ENCODE data around the gene FRAS1. TPM values are rescaled to one million over a fixed set of nuclear protein-coding genes. Genes with fewer than 3 reads are reported as not detected.
"Not testable (repeated sequence)": the region's sequence is repeated elsewhere in the genome, so short reads cannot be mapped to it uniquely, and the experiment has no call there.

FRAS1 gene
- total RNA-seq, 8 experiments from 2014 or later: 0.59 to 28.6 (median 5.4) TPM

DNA sequence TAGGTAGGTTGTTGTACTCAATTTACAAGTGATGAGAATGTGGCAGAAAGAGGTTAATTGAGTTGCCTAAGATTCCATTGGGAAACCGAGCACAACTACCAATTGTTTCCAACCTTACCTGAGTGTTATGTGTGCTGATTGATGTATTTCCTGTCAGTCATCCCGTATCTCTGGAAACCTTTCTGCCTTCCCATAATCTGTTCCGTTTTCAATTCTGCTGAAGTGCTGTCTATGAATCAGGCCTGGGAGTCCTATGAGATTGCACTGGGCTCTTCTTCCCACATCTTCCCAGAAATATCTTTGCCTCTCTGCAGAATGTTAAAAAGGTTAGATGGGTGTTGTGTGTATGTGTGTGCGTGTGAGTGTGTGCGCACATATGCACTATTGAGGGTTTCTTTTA lies 264.9 kb downstream of the FRAS1 start:
- no peak for ATAC-seq (replicated peaks in 6 of 8)
- in situ Hi-C loops (cut with MboI; ENCODE audit: low pct_unique_long_range_greater_than_20kb in 2 of 9, low sequenced_read_pairs in 9 of 9, unreplicated experiment in 9 of 9): no loop called here
- H3K27ac ChIP-seq: no peak overlapping the region
- no peaks in the 10 kb centered on the region for H3K4me1 ChIP-seq (replicated peaks in 1 of 2)
- no peak overlapping the region for H3K4me3 ChIP-seq
- WGBS, 10 experiments: 75 to 100% (median 97%) methylated on average over 1 to 5 of the region's 5 CpGs; no CpG with 5 or more reads in 4 of the 10 experiments

- H3K4me3 ChIP-seq: no peak overlapping the region
- no peaks in the 10 kb centered on the region for H3K4me1 ChIP-seq (replicated peaks in 1 of 2)
- ATAC-seq (replicated peaks in 6 of 8): peak in 1 of 8 experiments; percentile 45
- no peak overlapping the region for H3K27ac ChIP-seq
- in situ Hi-C loops (cut with MboI; ENCODE audit: low pct_unique_long_range_greater_than_20kb in 2 of 9, low sequenced_read_pairs in 9 of 9, unreplicated experiment in 9 of 9): no loop called here
- 54 to 100% (median 72%) methylated on average over 2 to 3 of the region's 3 CpGs; no CpG with 5 or more reads in 1 of the 10 experiments for WGBS, 10 experiments
These were observed 266.3 kb downstream of the FRAS1 start for GRCh38 chr4:78323439-78323838.

- 57 to 100% (median 100%) methylated on average over 1 of the region's 1 CpG; no CpG with 5 or more reads in 2 of the 10 experiments for WGBS, 10 experiments
- no peak overlapping the region for H3K27ac ChIP-seq
- no peaks in the 10 kb centered on the region for H3K4me1 ChIP-seq (replicated peaks in 1 of 2)
- ATAC-seq (replicated peaks in 6 of 8): no peak
- H3K4me3 ChIP-seq: no peak overlapping the region
- in situ Hi-C loops (cut with MboI; ENCODE audit: low pct_unique_long_range_greater_than_20kb in 2 of 9, low sequenced_read_pairs in 9 of 9, unreplicated experiment in 9 of 9): no loop called here
These were observed 267.5 kb downstream of the FRAS1 start for GRCh38 chr4:78324625-78325024.

GRCh38 chr4:78325271-78326157 lies 268.4 kb downstream of the FRAS1 start:
- in situ Hi-C loops (cut with MboI; ENCODE audit: low pct_unique_long_range_greater_than_20kb in 2 of 9, low sequenced_read_pairs in 9 of 9, unreplicated experiment in 9 of 9): no loop called here
- Histone ChIP-seq H3K4me1 (replicated peaks in 1 of 2) (no peaks in the 10 kb centered on the region), H3K27ac (no peak overlapping the region), H3K4me3 (no peak overlapping the region)
- peak in 4 of 8 experiments; percentile 22 to 54 (median 36) for ATAC-seq (replicated peaks in 6 of 8)
- WGBS, 10 experiments: 32 to 80% (median 74%) methylated on average over 3 to 9 of the region's 9 CpGs; no CpG with 5 or more reads in 1 of the 10 experiments

- peaks cover 2 to 10% of the 10 kb centered on the region in 2 donors for H3K4me1 ChIP-seq (replicated peaks in 1 of 2)
- ATAC-seq (replicated peaks in 6 of 8); H3K4me3 ChIP-seq; H3K27ac ChIP-seq; in situ Hi-C loops (cut with MboI; ENCODE audit: low pct_unique_long_range_greater_than_20kb in 2 of 9, low sequenced_read_pairs in 9 of 9, unreplicated experiment in 9 of 9): not testable (repeated sequence)
- 13 to 100% (median 71%) methylated on average over 1 to 2 of the region's 2 CpGs; no CpG with 5 or more reads in 1 of the 10 experiments for WGBS, 10 experiments
These were observed 271.5 kb downstream of the FRAS1 start for GRCh38 chr4:78328591-78328990.

DNA sequence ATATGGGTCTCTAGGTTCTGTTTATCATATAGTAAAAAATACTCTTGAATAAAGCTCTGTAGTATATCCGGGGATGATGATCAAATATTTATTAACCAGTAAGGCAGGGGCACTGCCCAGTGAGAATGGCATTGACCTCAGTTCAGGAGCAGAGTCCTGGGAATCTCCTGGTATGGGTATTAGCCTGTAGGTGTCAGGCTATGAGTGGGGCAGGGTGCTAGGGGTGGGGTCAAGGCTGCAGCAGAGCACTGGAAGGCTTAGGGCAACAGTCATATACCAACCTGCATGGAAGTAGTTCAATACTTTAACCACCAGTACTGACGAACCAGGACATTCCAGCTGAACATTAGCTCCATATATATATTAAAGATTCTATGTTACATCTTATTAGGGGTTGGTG lies 274.1 kb downstream of the FRAS1 start:
- Histone ChIP-seq H3K27ac (no peak overlapping the region), H3K4me3 (no peak overlapping the region), H3K4me1 (replicated peaks in 1 of 2) (peaks cover 2 to 11% of the 10 kb centered on the region in 2 donors)
- in situ Hi-C loops (cut with MboI; ENCODE audit: low pct_unique_long_range_greater_than_20kb in 2 of 9, low sequenced_read_pairs in 9 of 9, unreplicated experiment in 9 of 9): no loop called here
- ATAC-seq (replicated peaks in 6 of 8): no peak
- WGBS, 10 experiments: 50 to 100% (median 89%) methylated on average over 1 to 2 of the region's 2 CpGs; no CpG with 5 or more reads in 6 of the 10 experiments

DNA sequence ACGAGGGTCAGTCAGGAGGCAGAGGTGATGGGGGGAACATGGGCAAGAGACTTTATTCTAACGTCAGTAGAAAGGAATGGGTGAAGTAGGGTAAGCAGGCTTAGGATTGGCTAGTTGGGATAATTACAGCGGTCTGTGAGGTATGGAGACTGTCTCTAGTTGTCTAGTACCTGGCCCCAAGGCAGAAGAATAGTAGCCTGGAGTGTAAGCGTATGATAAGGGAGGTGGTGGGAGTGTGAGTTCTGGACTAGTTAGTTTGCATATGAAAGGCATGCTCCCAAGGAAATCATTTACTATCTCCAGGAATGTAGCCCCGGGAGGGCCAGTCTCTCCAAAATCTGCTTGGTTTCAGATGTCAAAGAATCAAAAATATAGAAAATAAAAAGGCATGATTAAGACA lies 274.8 kb downstream of the FRAS1 start:
- Histone ChIP-seq H3K4me1 (replicated peaks in 1 of 2) (peaks cover 2 to 19% of the 10 kb centered on the region in 2 donors), H3K4me3 (no peak overlapping the region), H3K27ac (no peak overlapping the region)
- peak in 1 of 8 experiments; percentile 31 for ATAC-seq (replicated peaks in 6 of 8)
- 26 to 93% (median 67%) methylated on average over 2 to 5 of the region's 5 CpGs; no CpG with 5 or more reads in 1 of the 10 experiments for WGBS, 10 experiments
- in situ Hi-C loops (cut with MboI; ENCODE audit: low pct_unique_long_range_greater_than_20kb in 2 of 9, low sequenced_read_pairs in 9 of 9, unreplicated experiment in 9 of 9): no loop called here

DNA sequence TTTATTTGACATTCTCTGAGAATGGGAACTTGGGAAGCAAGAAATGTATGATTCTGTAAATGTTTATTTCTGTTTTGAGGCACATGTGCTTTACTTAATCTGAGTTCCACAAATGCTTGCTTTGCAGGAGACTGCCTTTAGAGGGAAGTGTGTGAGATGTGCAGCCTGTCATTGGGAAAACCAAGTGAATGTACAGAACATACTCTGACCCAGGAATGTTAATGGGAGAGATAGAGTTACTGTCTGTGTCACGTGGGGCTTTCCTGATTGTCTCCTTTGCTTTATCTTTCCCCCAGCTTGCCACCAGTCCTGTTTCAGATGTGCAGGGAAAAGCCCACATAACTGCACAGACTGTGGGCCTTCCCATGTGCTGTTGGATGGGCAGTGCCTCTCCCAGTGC lies 275.9 kb downstream of the FRAS1 start:
- H3K27ac ChIP-seq: no peak overlapping the region
- peaks cover 2 to 19% of the 10 kb centered on the region in 2 donors for H3K4me1 ChIP-seq (replicated peaks in 1 of 2)
- 33 to 83% (median 40%) methylated on average over 1 of the region's 1 CpG; no CpG with 5 or more reads in 5 of the 10 experiments for WGBS, 10 experiments
- in situ Hi-C loops (cut with MboI; ENCODE audit: low pct_unique_long_range_greater_than_20kb in 2 of 9, low sequenced_read_pairs in 9 of 9, unreplicated experiment in 9 of 9): no loop called here
- ATAC-seq (replicated peaks in 6 of 8): no peak
- no peak overlapping the region for H3K4me3 ChIP-seq

DNA sequence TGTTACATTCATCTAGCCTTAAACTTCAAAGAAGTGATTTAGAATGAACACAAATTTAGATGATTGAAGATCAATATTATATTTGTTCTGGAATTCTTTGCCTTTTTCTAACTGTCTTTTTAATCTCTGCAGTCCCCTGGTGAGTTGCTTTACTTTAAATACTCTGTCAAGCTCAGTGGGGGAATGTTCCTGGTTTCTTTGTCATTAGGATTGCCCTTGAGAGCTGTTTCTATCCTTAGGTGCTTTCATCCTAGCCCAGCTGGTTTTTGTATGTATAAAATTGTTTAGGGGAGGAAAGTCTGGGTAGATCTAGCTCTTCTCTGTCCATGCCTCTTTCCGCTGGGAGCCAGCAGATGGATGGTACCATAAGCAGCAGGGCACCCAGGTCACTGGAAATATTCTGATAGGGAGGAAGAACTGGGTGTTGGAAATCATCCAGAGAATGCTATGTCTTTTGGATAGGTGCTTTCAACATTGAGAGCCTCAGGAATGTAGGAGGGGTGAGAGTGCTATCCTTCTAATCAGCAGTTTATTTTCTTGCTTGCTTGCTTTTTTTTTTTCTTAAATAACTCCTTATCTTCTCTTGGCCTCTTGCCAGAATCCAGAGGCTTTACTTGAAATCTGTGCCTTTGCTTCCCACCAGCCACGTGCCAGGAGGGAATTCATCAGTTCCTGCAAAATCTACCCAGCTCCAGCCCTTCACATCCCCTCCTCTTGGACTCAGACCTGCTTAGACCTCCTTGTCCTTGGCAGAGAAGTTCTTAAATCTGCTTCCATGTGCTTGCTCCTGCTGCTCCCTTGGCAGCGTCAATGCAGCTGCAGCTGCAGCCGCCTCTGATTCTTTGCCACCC lies 279.2 kb downstream of the FRAS1 start:
- in situ Hi-C loops (cut with MboI; ENCODE audit: low pct_unique_long_range_greater_than_20kb in 2 of 9, low sequenced_read_pairs in 9 of 9, unreplicated experiment in 9 of 9): no loop called here
- no peak overlapping the region for H3K27ac ChIP-seq
- peaks cover 2 to 19% of the 10 kb centered on the region in 2 donors for H3K4me1 ChIP-seq (replicated peaks in 1 of 2)
- ATAC-seq (replicated peaks in 6 of 8): no peak
- WGBS, 10 experiments: 24 to 100% (median 67%) methylated on average over 1 to 4 of the region's 4 CpGs
- H3K4me3 ChIP-seq: no peak overlapping the region

GRCh38 chr4:78337244-78338020 lies 280.3 kb downstream of the FRAS1 start:
- H3K4me3 ChIP-seq: no peak overlapping the region
- in situ Hi-C loops (cut with MboI; ENCODE audit: low pct_unique_long_range_greater_than_20kb in 2 of 9, low sequenced_read_pairs in 9 of 9, unreplicated experiment in 9 of 9): no loop called here
- no peak overlapping the region for H3K27ac ChIP-seq
- peak in 3 of 8 experiments; percentile 26 to 51 (median 51) for ATAC-seq (replicated peaks in 6 of 8)
- H3K4me1 ChIP-seq (replicated peaks in 1 of 2): peaks cover 2 to 11% of the 10 kb centered on the region in 2 donors
- WGBS, 10 experiments: 19 to 100% (median 89%) methylated on average over 2 to 6 of the region's 9 CpGs; no CpG with 5 or more reads in 3 of the 10 experiments

- no peak overlapping the region for H3K27ac ChIP-seq
- 76 to 100% (median 90%) methylated on average over 1 to 4 of the region's 5 CpGs; no CpG with 5 or more reads in 1 of the 10 experiments for WGBS, 10 experiments
- H3K4me1 ChIP-seq (replicated peaks in 1 of 2): no peaks in the 10 kb centered on the region
- in situ Hi-C loops (cut with MboI; ENCODE audit: low pct_unique_long_range_greater_than_20kb in 2 of 9, low sequenced_read_pairs in 9 of 9, unreplicated experiment in 9 of 9): no loop called here
- no peak for ATAC-seq (replicated peaks in 6 of 8)
- no peak overlapping the region for H3K4me3 ChIP-seq
These were observed 285.0 kb downstream of the FRAS1 start for GRCh38 chr4:78342125-78342524.

DNA sequence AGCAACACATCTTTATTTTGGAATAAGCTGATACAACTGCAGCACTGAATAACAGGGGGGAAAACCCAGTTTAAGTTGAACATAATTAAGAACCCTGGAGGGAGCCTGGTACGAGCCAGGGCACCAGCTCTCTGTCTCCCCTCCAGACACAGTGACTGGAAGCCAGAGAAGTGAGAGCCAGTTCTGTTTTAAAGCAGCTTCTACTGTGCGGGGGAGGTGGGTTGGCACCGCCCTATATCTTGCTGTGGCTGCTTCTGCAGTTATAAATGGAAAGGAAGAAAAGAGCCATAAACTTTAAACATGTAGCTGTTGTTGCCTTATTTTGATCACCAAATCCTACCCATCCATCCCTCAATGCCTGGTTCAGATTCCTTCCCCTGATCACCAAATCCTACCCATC lies 286.6 kb downstream of the FRAS1 start:
- no peak overlapping the region for H3K27ac ChIP-seq
- 20 to 88% (median 72%) methylated on average over 1 to 2 of the region's 3 CpGs; no CpG with 5 or more reads in 7 of the 10 experiments for WGBS, 10 experiments
- in situ Hi-C loops (cut with MboI; ENCODE audit: low pct_unique_long_range_greater_than_20kb in 2 of 9, low sequenced_read_pairs in 9 of 9, unreplicated experiment in 9 of 9): no loop called here
- no peaks in the 10 kb centered on the region for H3K4me1 ChIP-seq (replicated peaks in 1 of 2)
- ATAC-seq (replicated peaks in 6 of 8): no peak
- no peak overlapping the region for H3K4me3 ChIP-seq
